Muscle layer of colon (tissue), 2 donors: ENCODE measurements around the gene TNRC6A.
"Not testable (repeated sequence)": the region's sequence is repeated elsewhere in the genome, so short reads cannot be mapped to it uniquely, and the experiment has no call there.

ENCODE experiments used
- H3K27ac ChIP-seq: one replicate; pipeline ENCODE4 v1.7.0; 2013; ENCODE audit warnings: low read depth, mild to moderate bottlenecking, low read length, moderate library complexity
- H3K27me3 ChIP-seq, 2 donors: one replicate each; pipeline ENCODE4 v1.7.0; 2013; ENCODE audit warnings: low read length in 2 of 2, mild to moderate bottlenecking in 2 of 2; ENCODE audit not compliant: insufficient read depth in 2 of 2, control insufficient read depth in 1 of 2
- H3K36me3 ChIP-seq: one replicate; pipeline ENCODE4 v1.7.0; 2013; ENCODE audit warnings: mild to moderate bottlenecking, low read length; ENCODE audit not compliant: insufficient read depth
- H3K4me1 ChIP-seq: one replicate; pipeline ENCODE4 v1.7.0; 2013; ENCODE audit warnings: mild to moderate bottlenecking, low read length; ENCODE audit not compliant: insufficient read depth
- H3K4me3 ChIP-seq, 2 donors: one replicate each; pipeline ENCODE4 v1.7.0; 2013; ENCODE audit warnings: low read length in 2 of 2, low read depth in 1 of 2, mild to moderate bottlenecking in 1 of 2, moderate library complexity in 1 of 2
- H3K9ac ChIP-seq: one replicate; pipeline ENCODE4 v1.7.0; 2013; ENCODE audit warnings: low read length
- H3K9me3 ChIP-seq: one replicate; pipeline ENCODE4 v1.7.0; 2013; ENCODE audit warnings: mild to moderate bottlenecking, low read length
- donor health status: abdominal sarcoma.
- donor health status: Adenocarcinoma of cecum.

The TNRC6A gene

DNA sequence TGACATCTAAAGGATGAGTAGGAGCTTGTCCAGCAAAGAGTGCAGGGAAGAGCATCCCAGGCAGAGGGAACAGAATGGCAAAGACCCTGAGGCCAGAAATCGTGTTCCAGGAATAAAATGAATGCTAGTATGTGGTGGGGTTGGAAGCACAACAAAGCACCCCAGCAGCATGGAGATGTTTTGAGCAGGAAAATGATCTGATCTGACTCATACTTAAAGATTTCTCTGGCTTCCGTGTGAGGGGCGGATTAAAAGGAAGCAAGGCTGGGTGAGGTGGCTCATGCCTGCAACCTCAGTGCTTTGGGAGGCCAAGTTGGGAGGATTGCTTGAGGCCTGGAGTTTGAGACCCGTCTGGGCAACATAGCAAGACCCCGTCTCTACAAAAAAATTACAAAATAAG is 118.6 kb downstream of the TNRC6A start:
- H3K36me3 ChIP-seq = no peaks in the 10 kb centered on the region
- H3K9me3 ChIP-seq = no peaks in the 10 kb centered on the region
- H3K4me3 ChIP-seq = no peak overlapping the region
- H3K4me1 ChIP-seq = no peaks in the 10 kb centered on the region
- H3K27me3 ChIP-seq = no peaks in the 10 kb centered on the region
- no peak overlapping the region for H3K9ac ChIP-seq
- no peak overlapping the region for H3K27ac ChIP-seq

DNA sequence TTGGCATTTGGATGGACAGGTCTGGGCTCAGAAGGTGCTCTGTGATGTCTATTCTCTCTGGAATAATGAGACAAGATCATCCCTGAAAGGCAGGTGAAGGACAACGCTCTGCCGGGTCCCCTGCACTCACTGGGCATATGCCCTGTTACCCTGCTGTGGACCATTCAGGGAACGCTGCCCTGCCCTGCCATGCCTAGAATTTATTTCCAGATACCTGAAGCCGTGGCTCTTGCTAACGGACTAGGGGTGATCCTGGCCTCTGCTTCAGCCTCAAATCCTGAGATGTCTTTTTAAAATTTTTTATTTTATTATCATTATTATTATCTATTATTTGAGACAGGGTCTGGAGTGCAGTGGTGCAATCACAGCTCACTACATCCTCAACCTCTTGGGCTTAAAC is 120.2 kb downstream of the TNRC6A start:
- Histone ChIP-seq H3K9ac (no peak overlapping the region), H3K27me3 (no peaks in the 10 kb centered on the region), H3K4me1 (peaks cover 7% of the 10 kb centered on the region), H3K27ac (no peak overlapping the region), H3K9me3 (no peaks in the 10 kb centered on the region), H3K4me3 (no peak overlapping the region), H3K36me3 (no peaks in the 10 kb centered on the region)

DNA sequence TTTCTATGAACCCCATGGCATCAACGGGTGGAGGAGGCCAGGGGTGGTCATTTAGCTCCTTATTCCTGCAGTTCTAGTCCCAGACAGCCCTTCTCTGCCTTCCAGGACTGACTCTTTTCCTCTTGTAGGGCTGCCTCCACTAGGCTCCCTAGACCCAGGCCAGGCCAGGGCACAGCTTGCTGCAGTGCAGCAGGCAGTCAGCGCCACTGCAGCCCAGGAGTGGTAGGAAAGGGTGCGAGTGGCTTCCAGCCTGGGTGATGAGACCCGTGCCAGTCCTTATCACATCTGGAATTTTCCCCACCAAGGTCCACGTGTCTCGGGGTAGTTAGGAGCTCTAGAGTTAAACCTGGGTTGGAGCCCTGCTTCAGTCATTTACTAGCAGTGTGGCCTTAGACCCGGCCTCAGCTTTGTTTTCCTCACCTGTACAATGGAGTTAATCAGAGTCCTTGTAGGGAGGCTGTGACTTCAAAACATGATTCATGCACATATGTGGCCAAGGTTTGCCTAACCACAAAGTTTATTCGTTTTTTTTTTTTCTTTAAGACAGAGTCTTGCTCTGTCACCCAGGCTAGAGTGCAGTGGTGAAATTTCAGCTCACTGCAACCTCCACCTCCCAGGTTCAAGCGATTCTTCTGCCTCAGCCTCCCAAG is 121.0 kb downstream of the TNRC6A start:
- no peaks in the 10 kb centered on the region for H3K36me3 ChIP-seq
- no peak overlapping the region for H3K9ac ChIP-seq
- no peak overlapping the region for H3K4me3 ChIP-seq
- H3K9me3 ChIP-seq = no peaks in the 10 kb centered on the region
- peaks cover 7% of the 10 kb centered on the region for H3K4me1 ChIP-seq
- H3K27me3 ChIP-seq = no peaks in the 10 kb centered on the region
- H3K27ac ChIP-seq = no peak overlapping the region

DNA sequence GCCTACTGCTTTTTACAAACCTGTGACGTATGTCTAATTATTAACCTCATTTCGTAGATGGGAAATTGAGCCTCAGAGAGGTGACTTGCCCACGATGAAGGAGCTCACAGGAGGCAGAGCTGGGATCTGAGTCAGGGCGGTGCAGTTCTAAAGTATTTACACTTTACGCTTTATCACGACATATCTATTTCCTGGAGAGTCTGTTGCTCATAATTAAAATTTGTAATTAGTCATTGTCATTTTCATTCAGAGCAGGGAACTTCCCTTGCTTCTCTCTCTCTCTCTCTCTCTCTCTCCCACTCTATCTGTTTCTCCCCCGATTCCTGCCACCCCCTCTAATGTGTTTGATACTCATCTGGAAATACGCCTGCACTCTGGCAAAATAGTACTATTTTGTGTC is 122.2 kb downstream of the TNRC6A start:
- Histone ChIP-seq H3K27ac (no peak overlapping the region), H3K9ac (no peak overlapping the region), H3K4me1 (peaks cover 7% of the 10 kb centered on the region), H3K36me3 (no peaks in the 10 kb centered on the region), H3K27me3 (no peaks in the 10 kb centered on the region), H3K4me3 (no peak overlapping the region), H3K9me3 (no peaks in the 10 kb centered on the region)

DNA sequence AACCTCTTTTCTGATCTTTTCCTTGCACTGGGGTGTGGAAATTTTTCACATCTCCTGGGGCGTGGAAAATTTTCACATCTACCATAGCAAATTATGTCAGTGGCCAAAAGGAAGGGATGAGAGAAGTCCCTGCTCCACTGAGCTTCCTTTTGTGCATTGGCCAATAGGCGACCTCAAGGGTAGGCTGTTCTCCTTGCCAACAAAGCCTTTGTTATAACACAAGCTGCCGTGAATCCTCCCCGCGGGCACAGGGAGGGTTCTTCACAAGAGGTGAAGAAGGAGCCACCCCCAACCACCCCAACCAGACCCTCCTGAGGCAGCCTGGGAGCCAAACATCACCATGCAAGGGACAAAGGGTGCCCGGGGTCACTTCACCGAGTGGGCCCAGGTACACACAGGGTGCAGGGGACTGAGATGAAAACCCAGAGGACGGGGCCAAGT is 122.8 kb downstream of the TNRC6A start:
- Histone ChIP-seq H3K4me1 (peaks cover 7% of the 10 kb centered on the region), H3K27ac (no peak overlapping the region), H3K4me3 (no peak overlapping the region), H3K27me3 (no peaks in the 10 kb centered on the region), H3K36me3 (no peaks in the 10 kb centered on the region), H3K9ac (no peak overlapping the region), H3K9me3 (no peaks in the 10 kb centered on the region)

DNA sequence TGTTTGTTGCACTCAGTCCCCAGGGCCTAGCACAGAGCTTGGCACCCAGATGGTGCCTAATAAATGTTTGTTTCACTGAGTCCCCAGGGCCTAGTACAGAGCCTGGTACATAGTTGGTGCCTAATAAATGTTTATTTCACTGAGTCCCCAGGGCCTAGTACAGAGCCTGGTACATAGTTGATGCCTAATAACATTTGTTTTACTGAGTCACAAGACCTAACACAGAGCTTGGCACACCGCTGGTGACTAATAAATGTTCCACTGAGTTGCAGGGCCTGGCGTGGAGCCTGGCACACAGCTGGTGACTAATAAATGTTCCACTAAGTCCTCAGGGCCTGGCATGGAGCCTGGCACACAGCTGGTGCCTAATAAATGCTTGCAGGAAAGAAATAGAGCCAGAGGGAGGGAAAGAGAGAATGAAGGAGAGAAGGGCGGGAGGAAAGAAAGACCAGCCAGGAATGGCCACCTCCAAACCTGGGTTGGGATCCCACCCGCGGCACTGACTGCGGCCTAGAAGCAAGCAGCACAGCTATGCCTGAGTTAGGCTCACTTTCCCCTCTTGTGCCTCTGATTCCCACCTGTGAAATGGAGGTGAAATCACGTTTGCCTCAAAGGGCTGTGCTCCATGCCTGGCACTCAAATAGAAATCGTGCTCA is 123.8 kb downstream of the TNRC6A start:
- H3K4me3 ChIP-seq = peak overlapping the region in 1 of 2 donors; percentile 33
- H3K36me3 ChIP-seq = no peaks in the 10 kb centered on the region
- peaks cover 7% of the 10 kb centered on the region for H3K4me1 ChIP-seq
- H3K9me3 ChIP-seq = no peaks in the 10 kb centered on the region
- no peak overlapping the region for H3K27ac ChIP-seq
- no peak overlapping the region for H3K9ac ChIP-seq
- no peaks in the 10 kb centered on the region for H3K27me3 ChIP-seq

DNA sequence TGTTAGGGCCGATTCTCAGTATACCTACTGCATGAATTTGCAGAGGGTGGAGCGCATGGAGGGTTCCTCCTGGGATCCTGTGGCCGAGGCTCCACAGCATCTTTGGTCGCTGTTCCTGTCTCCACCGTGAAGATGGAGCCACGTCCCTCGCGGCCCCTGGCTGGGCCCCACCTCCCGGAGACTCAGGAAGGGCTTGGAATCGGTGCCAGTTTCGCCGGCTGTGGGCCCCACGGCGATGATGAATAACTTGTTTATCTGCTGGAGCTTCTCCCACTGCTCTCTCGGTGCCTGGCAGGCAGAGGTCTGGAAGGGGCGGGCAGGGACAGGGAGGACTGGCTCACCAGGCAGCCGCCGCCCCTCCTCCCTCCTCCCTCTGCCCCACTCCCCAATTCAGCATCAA is 124.4 kb downstream of the TNRC6A start:
- H3K36me3 ChIP-seq = no peaks in the 10 kb centered on the region
- H3K4me3 ChIP-seq = peak overlapping the region in 1 of 2 donors; percentile 33
- no peaks in the 10 kb centered on the region for H3K9me3 ChIP-seq
- H3K27me3 ChIP-seq = no peaks in the 10 kb centered on the region
- H3K9ac ChIP-seq = no peak overlapping the region
- no peak overlapping the region for H3K27ac ChIP-seq
- peaks cover 7% of the 10 kb centered on the region for H3K4me1 ChIP-seq

DNA sequence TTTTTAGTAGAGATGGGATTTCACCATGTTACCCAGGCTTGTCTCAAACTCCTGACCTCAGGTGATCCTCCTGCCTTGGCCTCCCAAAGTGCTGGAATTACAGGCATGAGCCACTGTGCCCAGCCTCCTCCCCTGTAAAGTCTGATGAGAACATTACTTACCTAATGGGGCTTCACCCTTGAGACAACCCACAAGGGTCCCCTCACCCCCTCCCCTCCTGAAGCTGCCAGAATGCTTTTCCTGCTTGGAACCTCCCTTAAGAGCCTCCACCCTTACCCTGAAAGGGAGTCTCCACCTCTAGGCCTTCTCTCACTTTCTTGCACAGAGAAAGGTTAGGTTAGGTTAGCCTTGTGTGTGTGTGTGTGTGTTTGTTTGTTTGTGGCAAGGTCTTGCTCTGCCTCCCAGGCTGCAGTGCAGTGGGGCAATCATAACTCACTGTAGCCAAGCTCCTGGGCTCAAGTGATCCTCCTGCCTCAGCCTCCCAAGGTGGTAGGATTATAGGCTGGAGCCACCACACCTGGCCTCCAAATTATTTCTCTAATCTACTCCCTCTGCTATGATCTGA is 125.2 kb downstream of the TNRC6A start:
- Histone ChIP-seq H3K27ac (no peak overlapping the region), H3K27me3 (no peaks in the 10 kb centered on the region), H3K9ac (no peak overlapping the region), H3K4me3 (no peak overlapping the region), H3K9me3 (no peaks in the 10 kb centered on the region), H3K4me1 (peaks cover 7% of the 10 kb centered on the region), H3K36me3 (no peaks in the 10 kb centered on the region)

DNA sequence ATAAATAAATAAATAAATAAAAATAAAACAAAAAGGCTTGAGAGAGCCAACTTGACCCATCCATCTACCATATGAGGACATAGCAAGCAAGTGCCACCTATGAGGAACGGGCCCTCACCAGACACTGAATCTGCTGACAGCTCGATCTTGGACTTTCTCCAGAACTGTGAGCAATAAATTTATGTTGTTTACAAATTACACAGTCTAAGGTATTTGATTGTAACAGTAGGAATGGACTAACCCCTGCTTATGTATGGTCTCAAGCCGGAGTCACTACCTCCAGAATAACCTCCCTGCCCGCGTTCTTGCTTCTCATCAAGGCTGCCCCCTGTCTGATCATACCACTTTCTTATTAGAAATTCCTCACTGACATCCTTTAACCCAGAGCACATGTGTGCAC is 126.2 kb downstream of the TNRC6A start:
- no peaks in the 10 kb centered on the region for H3K27me3 ChIP-seq
- peaks cover 7% of the 10 kb centered on the region for H3K4me1 ChIP-seq
- H3K9ac ChIP-seq = no peak overlapping the region
- H3K4me3 ChIP-seq = no peak overlapping the region
- H3K27ac ChIP-seq = no peak overlapping the region
- no peaks in the 10 kb centered on the region for H3K9me3 ChIP-seq
- H3K36me3 ChIP-seq = no peaks in the 10 kb centered on the region

DNA sequence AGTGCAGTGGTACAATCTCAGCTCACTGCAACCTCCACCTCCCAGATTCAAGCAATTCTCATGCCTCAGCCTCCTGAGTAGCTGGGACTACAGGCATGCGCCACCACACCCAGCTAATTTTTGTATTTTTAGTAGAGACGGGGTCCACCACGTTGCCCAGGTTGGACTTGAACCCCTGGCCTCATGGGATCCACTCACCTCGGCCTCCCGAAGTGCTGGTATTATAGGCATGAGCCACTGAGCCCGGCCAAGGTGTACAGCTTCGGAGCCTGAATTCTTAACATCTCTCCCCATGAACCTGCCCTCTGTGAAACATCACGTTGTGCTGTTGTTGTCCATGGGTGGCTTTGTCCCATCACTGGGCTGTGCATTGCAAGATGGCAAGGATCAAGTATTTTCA is 127.4 kb downstream of the TNRC6A start:
- not testable (repeated sequence) for H3K9ac ChIP-seq, H3K27ac ChIP-seq

DNA sequence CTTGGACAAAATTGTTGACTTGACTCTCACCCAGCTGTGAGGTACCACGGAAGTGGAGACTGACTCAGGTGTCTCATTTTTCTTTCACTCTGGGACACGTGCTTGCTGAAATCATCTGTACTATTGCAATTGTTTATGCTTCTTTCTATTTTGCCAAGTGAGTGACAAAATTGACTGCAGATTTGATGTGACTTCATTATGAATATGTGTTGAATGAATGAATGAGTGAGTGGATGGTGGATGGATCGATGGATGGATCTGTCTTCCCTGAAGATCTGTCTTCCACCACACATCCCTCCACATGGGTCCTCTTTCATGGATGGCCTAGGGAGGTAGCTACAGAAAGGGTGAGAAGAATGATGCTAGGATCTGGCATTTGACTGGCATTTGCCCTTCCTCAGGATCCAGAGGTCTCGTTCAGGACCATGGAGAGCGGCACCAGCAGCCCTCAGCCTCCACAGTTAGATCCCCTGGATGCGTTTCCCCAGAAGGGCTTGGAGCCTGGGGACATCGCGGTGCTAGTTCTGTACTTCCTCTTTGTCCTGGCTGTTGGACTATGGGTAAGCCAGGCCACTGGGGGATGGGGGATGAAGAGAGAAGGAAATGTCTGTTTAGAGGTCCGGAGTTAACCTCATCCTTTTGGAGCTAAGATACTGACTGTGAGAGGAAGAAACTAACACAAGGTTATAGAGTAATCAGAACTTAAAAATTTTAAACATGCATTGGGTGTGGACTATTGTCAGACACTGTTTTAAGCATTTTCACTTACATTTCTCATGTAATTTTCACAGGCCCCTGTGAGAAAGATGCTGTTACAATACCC is 129.0 kb downstream of the TNRC6A start:
- H3K4me3 ChIP-seq = no peak overlapping the region
- H3K4me1 ChIP-seq = peaks cover 7% of the 10 kb centered on the region
- no peak overlapping the region for H3K27ac ChIP-seq
- H3K9ac ChIP-seq = no peak overlapping the region
- H3K36me3 ChIP-seq = no peaks in the 10 kb centered on the region
- H3K9me3 ChIP-seq = no peaks in the 10 kb centered on the region
- H3K27me3 ChIP-seq = no peaks in the 10 kb centered on the region

More for the DNA sequence above, 127.4 kb downstream of the TNRC6A start:
- not testable (repeated sequence) for H3K36me3 ChIP-seq, H3K4me1 ChIP-seq, H3K4me3 ChIP-seq, H3K9me3 ChIP-seq, H3K27me3 ChIP-seq
